Neural crest cell (in vitro differentiated cells): Measurements from ENCODE around the gene RPLP1. TPM values are rescaled to one million over a fixed set of nuclear protein-coding genes. Genes with fewer than 3 reads are reported as not detected.

Experiments used
- DNase-seq: peaks from one replicate; pipeline ENCODE4 v3.0.0; 2021; ENCODE audit warnings: low read depth, mixed read lengths, low spot score
- H3K27ac Mint-ChIP-seq: one replicate; pipeline ENCODE4 v1.8.0; 2021; ENCODE audit warnings: mild to moderate bottlenecking, mixed read lengths; ENCODE audit not compliant: unreplicated experiment
- H3K27me3 Mint-ChIP-seq: 2 replicates; pipeline ENCODE4 v1.8.0; 2021; ENCODE audit warnings: low read depth, mild to moderate bottlenecking, mixed read lengths
- H3K36me3 Mint-ChIP-seq: 2 replicates; pipeline ENCODE4 v1.8.0; 2021; ENCODE audit warnings: low read depth, mild to moderate bottlenecking, mixed read lengths
- H3K4me1 Mint-ChIP-seq: 2 replicates; pipeline ENCODE4 v1.8.0; 2021; ENCODE audit warnings: mixed read lengths
- H3K4me3 Mint-ChIP-seq: one replicate; pipeline ENCODE4 v1.8.0; 2021; ENCODE audit warnings: mild to moderate bottlenecking, mixed read lengths
- H3K9me3 Mint-ChIP-seq: 2 replicates; pipeline ENCODE4 v1.8.0; 2021; ENCODE audit warnings: mixed read lengths
- total RNA-seq: library from RNA; stranded (reverse); gene quantifications from 2 replicates; pipeline ENCODE4 v1.2.1, GENCODE V29; 2021
- TF ChIP-seq, protein P1 (sequence below): fragments of 200-600 bp; sonication (generic); conservative IDR thresholded peaks from 2 replicates; pipeline ENCODE4 v1.5.0; 2021; ENCODE audit warnings: antibody characterized with exemption, mild to moderate bottlenecking

RPLP1 gene
- total RNA-seq, 1 donor from 2014 or later, result 1,595 TPM

DNA sequence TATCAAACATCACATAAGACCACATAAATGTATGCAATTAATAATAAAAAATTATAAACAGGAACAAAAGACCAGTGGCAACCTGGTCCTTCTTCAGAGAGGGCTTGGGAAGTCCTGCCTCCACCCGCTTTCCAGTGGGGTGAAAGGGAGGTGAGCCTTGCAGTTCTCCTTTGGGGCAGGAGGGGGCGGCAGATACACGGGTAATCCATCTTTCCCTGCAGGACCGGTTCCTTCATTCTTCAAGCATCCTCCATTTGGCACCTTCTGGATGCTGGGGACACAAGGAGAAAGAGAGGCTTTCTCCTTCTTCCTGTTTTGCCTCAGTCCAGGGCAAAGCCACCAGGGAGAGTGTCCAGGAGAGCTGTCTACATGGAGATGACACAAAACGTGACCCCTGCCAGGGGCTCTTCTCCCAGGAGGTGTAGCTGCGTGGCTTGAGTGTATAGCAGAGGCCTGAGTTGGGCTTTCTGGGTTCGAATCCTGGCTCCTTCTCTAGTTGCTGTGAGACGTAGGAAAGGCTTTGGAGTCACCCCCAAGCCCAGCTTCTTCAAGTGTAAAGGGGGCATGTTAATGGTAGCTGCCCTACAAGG, 23.2 kb downstream of the RPLP1 start:
- peaks cover 6% of the 10 kb centered on the region for H3K36me3 Mint-ChIP-seq
- peak; percentile 83 for DNase-seq
- H3K27ac Mint-ChIP-seq, result no peak overlapping the region
- H3K27me3 Mint-ChIP-seq, result no peaks in the 10 kb centered on the region
- H3K9me3 Mint-ChIP-seq, result peaks cover 6% of the 10 kb centered on the region
- TF ChIP-seq, protein P1, sequence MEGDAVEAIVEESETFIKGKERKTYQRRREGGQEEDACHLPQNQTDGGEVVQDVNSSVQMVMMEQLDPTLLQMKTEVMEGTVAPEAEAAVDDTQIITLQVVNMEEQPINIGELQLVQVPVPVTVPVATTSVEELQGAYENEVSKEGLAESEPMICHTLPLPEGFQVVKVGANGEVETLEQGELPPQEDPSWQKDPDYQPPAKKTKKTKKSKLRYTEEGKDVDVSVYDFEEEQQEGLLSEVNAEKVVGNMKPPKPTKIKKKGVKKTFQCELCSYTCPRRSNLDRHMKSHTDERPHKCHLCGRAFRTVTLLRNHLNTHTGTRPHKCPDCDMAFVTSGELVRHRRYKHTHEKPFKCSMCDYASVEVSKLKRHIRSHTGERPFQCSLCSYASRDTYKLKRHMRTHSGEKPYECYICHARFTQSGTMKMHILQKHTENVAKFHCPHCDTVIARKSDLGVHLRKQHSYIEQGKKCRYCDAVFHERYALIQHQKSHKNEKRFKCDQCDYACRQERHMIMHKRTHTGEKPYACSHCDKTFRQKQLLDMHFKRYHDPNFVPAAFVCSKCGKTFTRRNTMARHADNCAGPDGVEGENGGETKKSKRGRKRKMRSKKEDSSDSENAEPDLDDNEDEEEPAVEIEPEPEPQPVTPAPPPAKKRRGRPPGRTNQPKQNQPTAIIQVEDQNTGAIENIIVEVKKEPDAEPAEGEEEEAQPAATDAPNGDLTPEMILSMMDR, result peak; percentile 98
- no peaks in the 10 kb centered on the region for H3K4me1 Mint-ChIP-seq
- no peak overlapping the region for H3K4me3 Mint-ChIP-seq

DNA sequence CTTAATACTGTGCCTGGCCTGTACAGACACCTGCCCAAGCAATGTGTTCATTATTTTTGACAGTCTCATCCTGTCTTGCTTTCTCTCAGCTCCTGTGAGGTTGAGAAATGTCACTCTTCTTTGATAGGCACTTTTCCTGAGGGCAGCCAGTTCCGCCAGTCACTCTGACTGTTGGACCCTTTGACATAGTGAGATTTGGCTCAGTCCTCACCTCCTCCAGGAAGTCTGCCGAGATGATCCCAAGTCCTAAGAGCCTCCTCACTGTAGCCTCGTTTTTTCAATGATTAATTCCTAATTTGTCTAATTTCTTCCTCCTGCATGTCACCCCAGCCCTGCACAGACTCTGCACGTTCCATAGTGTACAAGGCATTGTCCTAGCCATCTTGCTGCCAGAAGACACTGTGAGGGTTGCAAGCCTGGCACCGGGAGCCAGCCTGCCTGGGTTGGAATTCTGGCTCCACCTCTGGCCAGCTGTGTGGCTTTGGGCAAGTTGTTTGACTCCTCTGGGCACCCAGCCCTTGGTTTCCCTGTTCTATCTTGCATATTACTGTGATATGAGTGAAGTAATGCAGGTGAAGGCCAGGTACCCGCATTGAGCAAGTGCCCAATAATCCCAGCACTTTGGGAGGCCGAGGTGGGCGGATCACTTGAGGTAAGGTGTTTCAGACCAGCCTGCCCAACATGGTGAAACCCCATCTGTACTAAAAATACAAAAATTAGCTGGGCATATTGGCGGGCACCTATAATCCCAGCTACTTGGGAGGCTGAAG, 24.3 kb downstream of the RPLP1 start:
- DNase-seq, result no peak
- no peaks in the 10 kb centered on the region for H3K27me3 Mint-ChIP-seq
- no peak overlapping the region for H3K27ac Mint-ChIP-seq
- TF ChIP-seq, protein P1, result no peak
- H3K4me1 Mint-ChIP-seq, result no peaks in the 10 kb centered on the region
- H3K4me3 Mint-ChIP-seq, result no peak overlapping the region
- peaks cover 6% of the 10 kb centered on the region for H3K36me3 Mint-ChIP-seq
- H3K9me3 Mint-ChIP-seq, result peaks cover 6% of the 10 kb centered on the region

DNA sequence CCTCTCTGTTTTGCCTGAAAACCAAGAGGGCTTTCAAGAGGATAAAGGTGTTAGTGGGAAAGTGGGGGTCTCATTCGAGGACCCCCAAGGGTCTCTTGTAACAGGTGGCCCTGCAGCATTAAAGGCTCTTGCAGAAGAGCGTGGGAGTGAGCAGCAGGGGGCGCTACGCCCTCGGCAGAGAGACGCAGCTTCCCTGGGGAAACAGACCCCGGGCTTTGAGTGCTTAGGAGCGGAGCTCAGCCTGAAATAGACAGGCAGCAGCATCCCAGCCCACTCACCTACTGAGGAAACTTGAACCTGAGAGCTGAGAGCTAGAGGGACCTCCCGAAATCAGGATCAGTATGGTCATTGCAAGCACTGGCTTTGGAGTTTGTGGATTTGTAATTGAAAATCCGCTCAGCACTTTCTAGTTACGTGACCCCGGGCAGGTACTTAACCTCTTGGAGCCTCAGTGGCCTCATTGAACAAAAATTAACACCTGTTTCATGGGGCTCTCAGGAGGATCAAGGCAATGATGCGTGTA, 25.7 kb downstream of the RPLP1 start:
- H3K27me3 Mint-ChIP-seq, result no peaks in the 10 kb centered on the region
- H3K4me1 Mint-ChIP-seq, result no peaks in the 10 kb centered on the region
- peak; percentile 75 for DNase-seq
- no peak overlapping the region for H3K27ac Mint-ChIP-seq
- peaks cover 6% of the 10 kb centered on the region for H3K36me3 Mint-ChIP-seq
- TF ChIP-seq, protein P1, result peak; percentile 97
- H3K9me3 Mint-ChIP-seq, result peaks cover 6% of the 10 kb centered on the region
- no peak overlapping the region for H3K4me3 Mint-ChIP-seq

DNA sequence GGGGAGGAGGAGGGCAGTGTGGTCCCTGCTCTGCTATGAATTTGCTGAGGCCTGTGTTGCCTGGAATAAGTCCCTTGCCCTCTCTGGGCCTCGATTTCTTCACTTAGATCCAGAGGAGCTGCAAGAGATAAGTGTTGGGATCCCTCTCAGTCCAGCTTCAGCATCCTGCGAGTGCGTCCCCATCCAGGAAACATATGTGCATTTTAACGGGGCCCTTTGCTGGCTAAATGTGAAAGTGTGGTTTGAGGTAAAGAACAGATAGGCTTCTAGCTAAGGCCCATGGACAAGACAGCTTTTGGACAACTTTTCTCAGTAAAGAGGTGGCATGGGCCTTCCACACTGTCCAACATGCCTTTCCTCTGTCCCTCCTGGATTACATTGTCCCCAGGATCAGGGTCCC, 26.5 kb downstream of the RPLP1 start:
- Mint-ChIP-seq H3K27ac (no peak overlapping the region), H3K27me3 (peaks cover 2% of the 10 kb centered on the region), H3K9me3 (peaks cover 6% of the 10 kb centered on the region), H3K4me3 (no peak overlapping the region), H3K36me3 (peaks cover 6% of the 10 kb centered on the region), H3K4me1 (no peaks in the 10 kb centered on the region)
- TF ChIP-seq, protein P1, result no peak
- DNase-seq, result no peak

DNA sequence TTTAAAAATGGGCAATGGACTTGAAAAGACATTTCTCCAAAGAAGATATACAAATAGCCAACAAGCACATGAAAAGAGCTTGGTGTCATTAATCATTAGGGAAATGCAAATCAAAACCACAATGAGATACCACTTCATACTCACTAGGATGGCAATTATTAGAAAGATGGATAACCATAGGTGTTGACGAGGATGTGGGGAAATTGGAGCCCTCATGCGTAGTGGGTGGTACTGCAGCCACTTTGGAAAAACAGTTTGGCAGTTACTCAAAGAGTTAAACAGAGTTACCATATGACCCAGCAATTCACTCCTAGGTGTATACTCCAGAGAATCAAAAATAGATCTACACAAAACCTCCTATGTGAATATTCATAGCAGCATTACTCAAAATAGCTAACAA, 27.4 kb downstream of the RPLP1 start:
- TF ChIP-seq, protein P1, result no peak
- H3K36me3 Mint-ChIP-seq, result peaks cover 6% of the 10 kb centered on the region
- H3K27ac Mint-ChIP-seq, result no peak overlapping the region
- DNase-seq, result no peak
- H3K4me1 Mint-ChIP-seq, result no peaks in the 10 kb centered on the region
- H3K9me3 Mint-ChIP-seq, result peaks cover 6% of the 10 kb centered on the region
- H3K4me3 Mint-ChIP-seq, result no peak overlapping the region
- peaks cover 2% of the 10 kb centered on the region for H3K27me3 Mint-ChIP-seq
